Activated CD8-positive, alpha-beta memory T cell treated with anti-CD3 and anti-CD28 coated beads for 24 hours (primary cell): ENCODE measurements around the gene CHRNA5.
A peak's percentile ranks its signal among the peaks of the same experiment; 100 is the strongest.

Experiments
- DNase-seq: peaks from one replicate; pipeline ENCODE4 v3.0.0-alpha.2; 2020

Gene CHRNA5

GRCh38 chr15:78620527-78621421 is 55.5 kb downstream of the CHRNA5 start, which contains the start of gene CHRNA3:
Gene CHRNA3 (minus strand): TSS chr15:78620996. CDS start chr15:78620794, 202 bp downstream.
- peak; percentile 56 for DNase-seq

GRCh38 chr15:78621810-78622402 is 56.6 kb downstream of the CHRNA5 start:
- peak; percentile 42 for DNase-seq

- DNase-seq, result no peak
Measured at GRCh38 chr15:78623786-78624497, 58.6 kb downstream of the CHRNA5 start.

GRCh38 chr15:78624651-78625590 is 59.6 kb downstream of the CHRNA5 start:
- DNase-seq, result peak; percentile 40

- DNase-seq, result peak; percentile 17
Measured at GRCh38 chr15:78625606-78626280, 60.4 kb downstream of the CHRNA5 start.

GRCh38 chr15:78626381-78626995 is 61.2 kb downstream of the CHRNA5 start:
- DNase-seq, result no peak

- no peak for DNase-seq
Measured at GRCh38 chr15:78627348-78627747, 62.0 kb downstream of the CHRNA5 start.

- no peak for DNase-seq
Measured at GRCh38 chr15:78628227-78628626, 62.9 kb downstream of the CHRNA5 start.

GRCh38 chr15:78629031-78629715 is 63.9 kb downstream of the CHRNA5 start:
- peak; percentile 44 for DNase-seq

GRCh38 chr15:78629716-78630065 is 64.4 kb downstream of the CHRNA5 start:
- peak; percentile 40 for DNase-seq

- DNase-seq, result peak; percentile 43
Measured at GRCh38 chr15:78630886-78631633, 65.7 kb downstream of the CHRNA5 start.

GRCh38 chr15:78633348-78633747 is 68.0 kb downstream of the CHRNA5 start:
- DNase-seq, result no peak

- no peak for DNase-seq
Measured at GRCh38 chr15:78634210-78635145, 69.2 kb downstream of the CHRNA5 start.

GRCh38 chr15:78635346-78635745 is 70.0 kb downstream of the CHRNA5 start:
- DNase-seq, result no peak

GRCh38 chr15:78636378-78636859 is 71.1 kb downstream of the CHRNA5 start:
- no peak for DNase-seq

- no peak for DNase-seq
Measured at GRCh38 chr15:78637776-78638435, 72.6 kb downstream of the CHRNA5 start.

- DNase-seq, result peak; percentile 75
Measured at GRCh38 chr15:78638658-78639314, 73.5 kb downstream of the CHRNA5 start.
